NCI-H1436 (cell line): ENCODE results near the gene NTN4.
"Not testable (repeated sequence)": the region's sequence is repeated elsewhere in the genome, so short reads cannot be mapped to it uniquely, and the experiment has no call there.

Experiments
- DNase-seq: peaks from one replicate; lab custom pipeline; 2025; lab: John Stamatoyannopoulos, UW

Gene NTN4

DNA sequence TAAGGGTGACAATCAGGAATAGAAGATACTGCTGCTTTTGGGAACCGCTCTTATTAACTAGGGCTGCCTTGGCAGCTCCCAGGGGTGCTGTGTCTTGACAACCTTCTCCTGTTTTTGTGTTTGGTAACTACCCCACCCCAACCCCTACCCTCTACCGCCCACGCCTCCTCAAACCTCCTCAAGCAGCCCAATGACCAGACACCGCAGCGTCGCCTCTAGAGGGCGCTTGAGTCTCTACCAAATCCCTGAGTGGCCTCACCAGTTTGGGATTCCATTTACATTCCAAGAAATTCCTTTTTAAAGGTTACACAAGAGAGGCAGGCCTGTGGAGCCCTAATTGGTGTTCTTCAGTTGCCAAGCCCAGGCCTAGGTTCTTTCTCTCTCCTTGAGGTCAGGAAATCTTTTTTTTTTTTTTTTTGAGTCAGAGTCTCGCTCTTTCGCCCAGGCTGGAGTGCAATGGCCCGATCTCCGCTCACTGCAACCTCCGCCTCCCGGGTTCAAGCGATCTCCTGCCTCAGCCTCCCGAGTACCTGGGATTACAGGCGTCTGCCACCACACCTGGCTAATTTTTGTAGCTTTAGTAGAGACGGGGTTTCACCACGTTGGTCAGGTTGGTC, 166.9 kb downstream of the NTN4 start:
- no peak for DNase-seq

- no peak for DNase-seq
Measured at GRCh38 chr12:95622879-95623278, 167.7 kb downstream of the NTN4 start.

GRCh38 chr12:95621725-95622124, 168.8 kb downstream of the NTN4 start:
- no peak for DNase-seq

- no peak for DNase-seq
Measured at GRCh38 chr12:95620171-95620570, 170.4 kb downstream of the NTN4 start.

GRCh38 chr12:95616470-95616869, 174.1 kb downstream of the NTN4 start:
- not testable (repeated sequence) for DNase-seq

GRCh38 chr12:95615749-95616148, 174.8 kb downstream of the NTN4 start:
- no peak for DNase-seq

DNA sequence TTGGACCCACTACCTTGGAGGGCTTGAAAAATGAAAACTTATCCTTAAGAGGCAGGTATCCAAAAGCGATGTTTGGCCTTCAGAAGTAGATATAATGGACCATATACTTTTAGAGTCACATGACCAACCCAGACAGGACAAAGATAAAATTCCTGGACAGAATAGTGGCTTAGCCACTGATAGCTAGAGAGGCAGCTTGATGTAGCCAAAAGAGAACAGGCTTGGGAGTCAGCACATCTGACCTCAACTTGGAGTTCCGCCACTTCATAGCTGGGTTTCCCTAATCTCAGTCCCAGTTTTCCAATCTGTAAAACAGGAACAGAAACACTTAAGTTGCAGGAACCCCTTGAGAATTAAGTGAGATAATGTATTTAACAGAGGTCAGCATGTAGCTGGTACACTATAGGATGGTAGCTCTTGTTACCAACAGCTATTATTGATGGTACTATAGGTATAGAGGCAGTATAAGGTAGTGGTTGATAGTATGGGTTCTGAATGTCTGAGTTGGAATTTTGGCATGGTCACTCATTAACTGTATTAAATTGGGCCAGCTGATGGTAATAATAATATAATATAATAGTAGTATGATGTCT, 176.1 kb downstream of the NTN4 start:
- no peak for DNase-seq

DNA sequence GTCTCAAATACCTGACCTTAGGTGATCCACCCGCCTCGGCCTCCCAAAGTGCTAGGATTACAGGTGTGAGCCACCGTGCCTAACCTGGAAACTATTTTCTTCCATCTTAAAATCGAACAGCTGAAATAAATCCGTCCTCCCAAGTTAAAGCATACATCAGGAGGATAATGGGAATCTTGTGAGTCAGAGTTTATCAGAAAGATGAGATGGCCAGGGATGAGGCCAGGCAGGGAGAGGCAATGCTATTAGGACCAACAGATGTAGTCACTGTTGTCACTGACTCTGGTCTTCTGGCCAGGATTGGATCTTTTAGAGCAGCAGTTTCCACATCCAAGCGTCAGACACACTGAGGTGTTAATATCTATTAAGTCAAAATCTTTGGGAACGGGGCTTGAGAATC, 177.5 kb downstream of the NTN4 start:
- no peak for DNase-seq

- DNase-seq, result peak; percentile 15
Measured at GRCh38 chr12:95611676-95612309, 178.8 kb downstream of the NTN4 start.

DNA sequence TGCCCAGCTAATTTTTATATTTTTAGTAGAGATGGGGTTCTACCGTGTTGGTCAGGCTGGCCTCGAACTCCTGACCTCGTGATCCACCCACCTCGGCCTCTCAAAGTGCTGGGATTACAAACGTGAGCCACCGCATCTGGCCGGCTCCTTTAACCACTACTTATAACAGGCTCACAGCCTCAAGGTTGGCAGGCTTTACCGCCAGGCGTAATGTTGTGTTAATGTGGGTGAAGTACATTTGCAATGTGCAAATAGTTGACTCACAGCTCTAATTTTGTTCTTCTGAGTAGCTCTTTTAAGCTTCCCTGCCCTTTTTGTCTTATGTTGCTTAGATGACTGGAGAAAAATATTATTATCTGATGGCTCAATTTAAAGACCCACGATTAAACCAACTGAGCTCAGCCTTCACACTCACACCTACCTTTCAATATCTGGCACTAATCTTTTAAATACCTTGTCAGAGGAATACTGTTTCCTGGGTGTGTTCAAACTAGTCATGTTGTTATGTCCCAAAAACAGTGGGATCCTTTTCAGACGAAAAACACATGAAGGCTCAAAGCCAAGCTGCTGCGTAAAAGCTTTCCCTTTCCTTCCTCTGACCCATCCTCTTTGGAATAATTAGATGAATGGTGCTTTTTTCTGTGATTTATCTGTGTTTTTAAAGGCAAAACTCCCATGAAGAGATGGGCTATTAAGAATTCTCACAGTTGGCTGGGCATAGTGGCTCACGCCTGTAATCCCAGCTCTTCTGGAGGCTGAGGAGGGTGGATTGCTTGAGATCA, 182.1 kb downstream of the NTN4 start:
- peak; percentile 19 for DNase-seq
